Ammon's horn (tissue), 1 donor: ENCODE measurements around the gene KIF3B.
A peak's percentile ranks its signal among the peaks of the same experiment; 100 is the strongest.
"Not testable (repeated sequence)": the region's sequence is repeated elsewhere in the genome, so short reads cannot be mapped to it uniquely, and the experiment has no call there.

ENCODE experiments used
- DNase-seq: peaks from one replicate; pipeline ENCODE4 v3.0.0-alpha.2; 2016; ENCODE audit warnings: low spot score

Gene KIF3B

GRCh38 chr20:32248043-32248442, 29.4 kb upstream of the KIF3B start:
- no peak for DNase-seq

GRCh38 chr20:32249030-32249738, 28.3 kb upstream of the KIF3B start:
- DNase-seq: no peak

- DNase-seq: no peak
Measured at GRCh38 chr20:32251470-32251869, 26.0 kb upstream of the KIF3B start.

- no peak for DNase-seq
Measured at GRCh38 chr20:32252189-32252588, 25.3 kb upstream of the KIF3B start.

GRCh38 chr20:32260973-32261372, 16.5 kb upstream of the KIF3B start:
- not testable (repeated sequence) for DNase-seq

GRCh38 chr20:32261644-32262043, 15.8 kb upstream of the KIF3B start:
- DNase-seq: no peak

- DNase-seq: no peak
Measured at GRCh38 chr20:32263398-32263954, 14.0 kb upstream of the KIF3B start.

- DNase-seq: no peak
Measured at GRCh38 chr20:32271620-32272019, 5.8 kb upstream of the KIF3B start.

GRCh38 chr20:32274359-32274758, 3.1 kb upstream of the KIF3B start:
- DNase-seq: no peak

GRCh38 chr20:32275163-32275562, 2.3 kb upstream of the KIF3B start:
- DNase-seq: not testable (repeated sequence)

- DNase-seq: no peak
Measured at GRCh38 chr20:32278199-32278643, 770 bp downstream of the KIF3B start.

- DNase-seq: no peak
Measured at GRCh38 chr20:32281711-32282110, 4.3 kb downstream of the KIF3B start.

- peak; percentile 48 for DNase-seq
Measured at GRCh38 chr20:32282461-32282860, 5.0 kb downstream of the KIF3B start.

- no peak for DNase-seq
Measured at GRCh38 chr20:32285082-32285620, 7.7 kb downstream of the KIF3B start.

- no peak for DNase-seq
Measured at GRCh38 chr20:32285621-32286371, 8.3 kb downstream of the KIF3B start.

- DNase-seq: no peak
Measured at GRCh38 chr20:32287231-32287638, 9.8 kb downstream of the KIF3B start.

- no peak for DNase-seq
Measured at GRCh38 chr20:32288225-32288849, 10.9 kb downstream of the KIF3B start.

- DNase-seq: not testable (repeated sequence)
Measured at GRCh38 chr20:32289299-32289660, 11.8 kb downstream of the KIF3B start.

- DNase-seq: no peak
Measured at GRCh38 chr20:32289661-32290431, 12.4 kb downstream of the KIF3B start.

- no peak for DNase-seq
Measured at GRCh38 chr20:32291166-32291565, 13.7 kb downstream of the KIF3B start.

- no peak for DNase-seq
Measured at GRCh38 chr20:32292548-32292947, 15.1 kb downstream of the KIF3B start.

- DNase-seq: no peak
Measured at GRCh38 chr20:32294071-32294470, 16.6 kb downstream of the KIF3B start.
